ENCODE data around the gene OOSP4A. TPM values are rescaled to one million over a fixed set of nuclear protein-coding genes. Genes with fewer than 3 reads are reported as not detected.
A peak's percentile ranks its signal among the peaks of the same experiment; 100 is the strongest.

OOSP4A gene
- total and polyA plus RNA-seq, 2 of the 4 experiments (the other 2 are of a cell fraction), result not detected

DNA sequence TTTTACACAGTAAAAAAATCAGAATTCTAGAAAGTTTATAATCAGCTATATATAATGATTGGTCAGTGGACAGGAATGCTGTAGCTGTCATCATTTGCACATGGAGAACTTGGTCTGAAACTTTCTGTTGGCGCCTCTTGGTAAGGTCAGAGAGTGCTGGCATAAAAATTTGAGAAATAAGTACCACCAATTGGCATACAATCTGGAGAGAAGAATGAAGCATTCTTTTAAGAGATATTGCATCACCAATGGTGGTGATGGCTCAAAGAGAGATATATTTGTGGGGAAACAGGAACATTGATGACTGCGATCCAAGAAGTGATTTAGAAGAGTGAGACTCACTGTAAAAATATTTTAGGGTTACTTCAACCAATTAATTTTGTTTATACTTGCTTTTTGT is 45.4 kb upstream of the OOSP4A start:
- no peak overlapping the region for H4K5ac ChIP-seq (ENCODE audit: low read depth, low read length)
- ATAC-seq (ENCODE audit: low read depth), result no peak
- WGBS, 2 experiments (ENCODE audit: extremely low coverage in 2 of 2, insufficient read length in 1 of 2), result no CpG with 5 or more reads among the region's 2 CpGs
- in situ Hi-C loops (cut with MboI; ENCODE audit: low sequenced_read_pairs) (no loop called here), intact Hi-C loops (cut with micrococcal nuclease) (no loop called here), dilution Hi-C loops (cut with HindIII; ENCODE audit: low sequenced_read_pairs, unreplicated experiment) (no loop called here)
- TF ChIP-seq CEBPB (IDR thresholded peaks at IDR 0.05; ENCODE audit: low read depth, low read length) (peak; percentile 58; the same call in 1 of the 2 replicates), CTCF (conservative IDR thresholded peaks at IDR 0.05; ENCODE audit: low read depth, low read length) (no peak), MAZ (IDR thresholded peaks at IDR 0.05; ENCODE audit: borderline replicate concordance, low read depth, low read length) (no peak), USF2 (IDR thresholded peaks at IDR 0.05; ENCODE audit: low read depth, low read length) (no peak)
- no TSS peak for BruUV-seq (replicated peaks)
- no peaks in the 10 kb centered on the region for H3K79me1 ChIP-seq (ENCODE audit: low read depth in 1 of 2, low read length in 2 of 2)
- no peaks in the 10 kb centered on the region for H3K36me3 ChIP-seq (ENCODE audit: control insufficient read depth, insufficient read depth, low read length)
- POLR2A ChIA-PET (ENCODE audit: unreplicated experiment), result no interaction called here
- H3K27me3 ChIP-seq (ENCODE audit: control insufficient read depth, insufficient read depth, low read length), result no peaks in the 10 kb centered on the region
- H3K4me3 ChIP-seq (ENCODE audit: insufficient read depth, low read depth, low read length), result no peak overlapping the region
- no peaks in the 10 kb centered on the region for H3K4me1 ChIP-seq (ENCODE audit: control insufficient read depth, insufficient read depth, low read length)
- H2BK15ac ChIP-seq (ENCODE audit: low read depth, low read length), result no peak overlapping the region
- H3K9me1 ChIP-seq (ENCODE audit: insufficient read depth, low read length), result no peaks in the 10 kb centered on the region
- H3K4me2 ChIP-seq (ENCODE audit: low read depth, low read length), result no peak overlapping the region
- no peak overlapping the region for H2BK120ac ChIP-seq (ENCODE audit: low read depth, low read length)
- H3K18ac ChIP-seq (ENCODE audit: low read depth, low read length), result no peak overlapping the region
- no peak overlapping the region for H2BK5ac ChIP-seq (ENCODE audit: low read depth, low read length, poor library complexity, severe bottlenecking)
- H2AK9ac ChIP-seq (replicated peaks; ENCODE audit: low read depth, low read length, poor library complexity), result no peak overlapping the region
- no peak overlapping the region for H3K4ac ChIP-seq (ENCODE audit: low read depth, low read length)
- H4K91ac ChIP-seq (ENCODE audit: insufficient read depth, low read depth, low read length), result no peak overlapping the region
- H4K20me1 ChIP-seq (ENCODE audit: insufficient read depth, low read length), result no peaks in the 10 kb centered on the region
- no peak overlapping the region for H4K8ac ChIP-seq (ENCODE audit: low read depth in 2 of 2, low read length in 2 of 2)
- no peak overlapping the region for H3K14ac ChIP-seq (replicated peaks; ENCODE audit: low read depth, low read length)
- CTCF ChIA-PET, result interaction anchor here (0.6 to 1.7 kb wide), 3 partner anchors 9 to 79 kb away, joined by 3 to 6 read pairs (median 5); no protein-coding TSS in a partner anchor
- H3K23ac ChIP-seq (ENCODE audit: low read depth, low read length), result no peak overlapping the region
- H2AK5ac ChIP-seq (ENCODE audit: low read depth, low read length), result no peak overlapping the region
- no peak overlapping the region for H3K27ac ChIP-seq (ENCODE audit: insufficient read depth, low read length)
- peaks cover 2% of the 10 kb centered on the region for H3K9me3 ChIP-seq (ENCODE audit: control insufficient read depth, insufficient read depth, low read length)
- no peak overlapping the region for H3K9ac ChIP-seq (ENCODE audit: low read depth, low read length)
- no peak overlapping the region for H2BK20ac ChIP-seq (ENCODE audit: low read depth, low read length)
- H3K56ac ChIP-seq (ENCODE audit: extremely low read depth, insufficient read depth, low read length), result no peak overlapping the region
- no peak overlapping the region for H2AFZ ChIP-seq (replicated peaks; ENCODE audit: low read length, poor library complexity)
- no peak for DNase-seq

All from IMR-90 (cell line).